SK-N-MC (cell line): ENCODE data around the gene RBKS.

ENCODE experiments used
- EZH2 ChIP-seq: fragments of 200-600 bp; sonication (generic); IDR thresholded peaks from one replicate; pipeline ENCODE4 v1.6.1; 2017; ENCODE audit warnings: antibody characterized with exemption
- POLR2AphosphoS5 ChIP-seq: IDR thresholded peaks from 2 replicates; pipeline ENCODE4 v1.6.1; 2012; ENCODE audit warnings: mild to moderate bottlenecking, low read depth, low read length, borderline replicate concordance

- TF ChIP-seq EZH2 (no peak), POLR2AphosphoS5 (no peak)
These were observed 152.4 kb downstream of the RBKS start for GRCh38 chr2:27737676-27738348.
